Measurements from ENCODE around the gene CPEB1. TPM values are rescaled to one million over a fixed set of nuclear protein-coding genes. Genes with fewer than 3 reads are reported as not detected.

CPEB1 gene
- total and polyA plus RNA-seq, 2 experiments from 2014 or later = 4.1 to 9.4 TPM

- TF ChIP-seq REST (IDR thresholded peaks at IDR 0.05; ENCODE audit: unreplicated experiment) (no peak), EZH2phosphoT487 (IDR thresholded peaks at IDR 0.05; ENCODE audit: unreplicated experiment) (no peak), EZH2 (IDR thresholded peaks at IDR 0.05; ENCODE audit: low read depth, unreplicated experiment) (no peak), CREB1 (CRISPR knock-in tag; IDR thresholded peaks at IDR 0.05; ENCODE audit: low read depth) (no peak)
Observed at GRCh38 chr15:82602195-82602594, 45.0 kb downstream of the CPEB1 start (continued).

DNA sequence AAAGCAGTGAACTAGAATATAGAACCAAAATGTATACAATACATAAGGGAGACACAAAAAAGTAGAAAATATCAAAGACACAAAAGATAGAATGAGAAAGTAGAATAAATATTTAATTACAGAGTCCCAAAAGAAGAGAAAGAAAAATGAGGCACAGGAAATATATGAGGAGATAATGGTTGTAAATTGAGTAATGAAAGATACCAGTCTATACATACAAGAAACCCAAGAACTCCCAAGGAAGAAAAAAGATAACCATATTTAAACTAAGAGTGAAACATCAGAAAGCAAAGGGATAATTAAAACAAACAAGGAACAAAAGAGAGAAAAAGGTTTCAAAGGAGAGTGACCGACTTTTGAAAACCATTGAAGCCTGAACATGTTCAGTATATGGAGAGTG is 47.3 kb downstream of the CPEB1 start:
- no peak for ATAC-seq
- Mint-ChIP-seq H3K4me3 (no peak overlapping the region), H3K27me3 (ENCODE audit: insufficient read depth, low read depth, poor library complexity) (peaks cover 7% of the 10 kb centered on the region)

More for the DNA sequence above, 47.3 kb downstream of the CPEB1 start:
- Mint-ChIP-seq H3K4me1 (no peaks in the 10 kb centered on the region), H3K36me3 (ENCODE audit: low read depth) (no peaks in the 10 kb centered on the region), H3K9me3 (no peaks in the 10 kb centered on the region), H3K27ac (no peak overlapping the region)
- Histone ChIP-seq H3K79me2 (replicated peaks; ENCODE audit: insufficient read depth) (no peaks in the 10 kb centered on the region), H3K4me2 (no peak overlapping the region), H3F3A (replicated peaks; ENCODE audit: low read depth) (no peaks in the 10 kb centered on the region), H2AFZ (no peak overlapping the region), H3K4me3 (no peak overlapping the region), H3K27me3 (ENCODE audit: insufficient read depth) (no peaks in the 10 kb centered on the region), H4K20me1 (replicated peaks; ENCODE audit: insufficient read depth) (no peaks in the 10 kb centered on the region), H3K36me3 (ENCODE audit: insufficient read depth) (no peaks in the 10 kb centered on the region), H3K27ac (ENCODE audit: low read depth) (no peak overlapping the region), H3K4me1 (ENCODE audit: insufficient read depth) (no peaks in the 10 kb centered on the region), H3K9me2 (ENCODE audit: insufficient read depth) (no peaks in the 10 kb centered on the region)
- DNase-seq (ENCODE audit: low spot score) = no peak
- TF ChIP-seq JUNB (IDR thresholded peaks at IDR 0.05; ENCODE audit: unreplicated experiment) = no peak
- no peak for TF ChIP-seq ETS1 (IDR thresholded peaks at IDR 0.05)
- no peak for TF ChIP-seq STAT1 (IDR thresholded peaks at IDR 0.05; ENCODE audit: unreplicated experiment)
- TF ChIP-seq, protein P1, sequence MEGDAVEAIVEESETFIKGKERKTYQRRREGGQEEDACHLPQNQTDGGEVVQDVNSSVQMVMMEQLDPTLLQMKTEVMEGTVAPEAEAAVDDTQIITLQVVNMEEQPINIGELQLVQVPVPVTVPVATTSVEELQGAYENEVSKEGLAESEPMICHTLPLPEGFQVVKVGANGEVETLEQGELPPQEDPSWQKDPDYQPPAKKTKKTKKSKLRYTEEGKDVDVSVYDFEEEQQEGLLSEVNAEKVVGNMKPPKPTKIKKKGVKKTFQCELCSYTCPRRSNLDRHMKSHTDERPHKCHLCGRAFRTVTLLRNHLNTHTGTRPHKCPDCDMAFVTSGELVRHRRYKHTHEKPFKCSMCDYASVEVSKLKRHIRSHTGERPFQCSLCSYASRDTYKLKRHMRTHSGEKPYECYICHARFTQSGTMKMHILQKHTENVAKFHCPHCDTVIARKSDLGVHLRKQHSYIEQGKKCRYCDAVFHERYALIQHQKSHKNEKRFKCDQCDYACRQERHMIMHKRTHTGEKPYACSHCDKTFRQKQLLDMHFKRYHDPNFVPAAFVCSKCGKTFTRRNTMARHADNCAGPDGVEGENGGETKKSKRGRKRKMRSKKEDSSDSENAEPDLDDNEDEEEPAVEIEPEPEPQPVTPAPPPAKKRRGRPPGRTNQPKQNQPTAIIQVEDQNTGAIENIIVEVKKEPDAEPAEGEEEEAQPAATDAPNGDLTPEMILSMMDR (conservative IDR thresholded peaks at IDR 0.05; ENCODE audit: low read depth in 2 of 2) = no peak
- no peak for TF ChIP-seq ZNF114 (CRISPR knock-in tag; IDR thresholded peaks at IDR 0.05)
- no peak for TF ChIP-seq ZNF331 (CRISPR knock-in tag; IDR thresholded peaks at IDR 0.05; ENCODE audit: low read depth)
- TF ChIP-seq ZNF462 (CRISPR knock-in tag; IDR thresholded peaks at IDR 0.05) = no peak
- no peak for TF ChIP-seq POLR2AphosphoS5 (IDR thresholded peaks at IDR 0.05; ENCODE audit: low read depth)
